ENCODE data around the gene CNNM1.

GRCh38 chr10:99341248-99341647 is 12.1 kb downstream of the CNNM1 start:
- TF ChIP-seq CTCF (IDR thresholded peaks at IDR 0.05), result no peak
- TF ChIP-seq POLR2A (IDR thresholded peaks at IDR 0.05), result no peak

Measured in uterus (tissue), 2 donors.